ENCODE data around the gene CD320.
A peak's percentile ranks its signal among the peaks of the same experiment; 100 is the strongest.

Gene CD320

DNA sequence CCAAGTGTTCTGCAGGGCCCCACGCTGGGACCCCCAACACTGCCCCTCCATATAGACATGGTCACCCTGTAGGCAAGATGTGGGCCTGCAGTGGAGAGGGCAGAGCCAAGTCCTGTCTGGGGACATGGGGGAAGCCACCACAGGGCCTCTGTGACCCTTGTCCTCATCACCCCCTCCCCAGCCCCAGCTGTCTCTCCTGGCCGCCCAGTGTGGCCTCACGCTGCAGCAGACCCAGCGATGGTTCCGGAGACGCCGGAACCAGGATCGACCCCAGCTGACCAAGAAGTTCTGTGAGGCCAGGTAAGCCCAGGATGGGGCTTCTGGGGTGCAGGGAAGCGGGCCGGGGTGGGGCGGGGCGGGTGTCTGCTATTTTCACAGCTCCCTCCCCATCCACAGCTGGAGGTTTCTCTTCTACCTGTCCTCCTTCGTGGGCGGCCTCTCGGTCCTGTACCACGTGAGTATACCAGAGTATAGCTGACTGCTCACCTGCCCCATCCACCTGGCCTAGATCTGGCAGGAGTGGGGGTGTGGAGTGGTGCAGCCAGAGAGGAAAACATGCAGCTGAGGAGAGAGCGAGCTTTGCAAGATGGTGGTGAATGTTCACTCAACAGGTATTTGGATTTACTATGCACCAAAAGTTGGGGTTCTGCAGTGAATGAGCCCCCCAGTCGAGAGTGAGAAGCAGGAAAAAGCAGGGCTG is 52.6 kb downstream of the CD320 start:
- DNase-seq (no peak), ATAC-seq (no peak)
- H3K4me1 Mint-ChIP-seq = peaks cover 24% of the 10 kb centered on the region
- no peak overlapping the region for H3K27ac Mint-ChIP-seq
- H3K27me3 Mint-ChIP-seq = no peaks in the 10 kb centered on the region
- no peaks in the 10 kb centered on the region for H3K9me3 Mint-ChIP-seq
- H3K4me3 Mint-ChIP-seq = no peak overlapping the region

- no peak for DNase-seq
- H3K9me3 Mint-ChIP-seq = no peaks in the 10 kb centered on the region
- no peak for ATAC-seq
- peaks cover 13% of the 10 kb centered on the region for H3K4me1 Mint-ChIP-seq
- H3K27ac Mint-ChIP-seq = no peak overlapping the region
- no peaks in the 10 kb centered on the region for H3K27me3 Mint-ChIP-seq
- no peak overlapping the region for H3K4me3 Mint-ChIP-seq
Observed at GRCh38 chr19:8254286-8255001, 53.7 kb downstream of the CD320 start.

GRCh38 chr19:8253678-8254077 is 54.5 kb downstream of the CD320 start:
- H3K27ac Mint-ChIP-seq = no peak overlapping the region
- peaks cover under 1 to 3% of the 10 kb centered on the region in 2 donors for H3K9me3 Mint-ChIP-seq
- DNase-seq (no peak), ATAC-seq (no peak)
- H3K27me3 Mint-ChIP-seq = no peaks in the 10 kb centered on the region
- no peak overlapping the region for H3K4me3 Mint-ChIP-seq
- H3K4me1 Mint-ChIP-seq = peaks cover 6% of the 10 kb centered on the region

GRCh38 chr19:8252922-8253589 is 55.1 kb downstream of the CD320 start:
- peaks cover 6 to 9% of the 10 kb centered on the region in 2 donors for H3K9me3 Mint-ChIP-seq
- no peak overlapping the region for H3K27ac Mint-ChIP-seq
- DNase-seq = peak; percentile 81 to 82
- no peaks in the 10 kb centered on the region for H3K27me3 Mint-ChIP-seq
- H3K4me3 Mint-ChIP-seq = no peak overlapping the region
- peaks cover 6% of the 10 kb centered on the region for H3K4me1 Mint-ChIP-seq
- ATAC-seq = peak; percentile 93
